Prostate gland (tissue), 2 donors: ENCODE measurements around the gene MYO5A.

ENCODE experiments used
- CTCF ChIP-seq, 4 experiments: fragments of 200-600 bp in 2 of 4; fragments of 450-650 bp in 2 of 4; sonication (generic) in 2 of 4; IDR thresholded peaks; 1 replicate in 3 of 4; 2 replicates in 1 of 4; pipeline ENCODE4 v1.5.1; 2016 to 2019; ENCODE audit warnings: antibody characterized with exemption in 4 of 4, mild to moderate bottlenecking in 2 of 4, moderate library complexity in 2 of 4
- POLR2A ChIP-seq: fragments of 450-650 bp; IDR thresholded peaks from one replicate; pipeline ENCODE4 v1.6.1; 2016; ENCODE audit warnings: antibody characterized with exemption, mild to moderate bottlenecking

- TF ChIP-seq CTCF (IDR thresholded peaks at IDR 0.05) (no peak), POLR2A (no peak)
Observed at GRCh38 chr15:52421029-52421428, 107.7 kb downstream of the MYO5A start.
